Stimulated activated CD4-positive, alpha-beta T cell treated with anti-CD3 and anti-CD28 coated beads, Interleukin-15, amount 100 ng/mL, for 48 hours (primary cell): ENCODE data around the gene ZNF844.
A peak's percentile ranks its signal among the peaks of the same experiment; 100 is the strongest.
"Not testable (repeated sequence)": the region's sequence is repeated elsewhere in the genome, so short reads cannot be mapped to it uniquely, and the experiment has no call there.

Source experiments
- DNase-seq, 2 donors: peaks; one replicate each; pipeline ENCODE4 v3.0.0-alpha.2; 2020; ENCODE audit warnings: low read depth in 2 of 2

ZNF844 gene

GRCh38 chr19:12092065-12092867, 27.7 kb downstream of the ZNF844 start:
- DNase-seq: peak; percentile 64 to 65

DNA sequence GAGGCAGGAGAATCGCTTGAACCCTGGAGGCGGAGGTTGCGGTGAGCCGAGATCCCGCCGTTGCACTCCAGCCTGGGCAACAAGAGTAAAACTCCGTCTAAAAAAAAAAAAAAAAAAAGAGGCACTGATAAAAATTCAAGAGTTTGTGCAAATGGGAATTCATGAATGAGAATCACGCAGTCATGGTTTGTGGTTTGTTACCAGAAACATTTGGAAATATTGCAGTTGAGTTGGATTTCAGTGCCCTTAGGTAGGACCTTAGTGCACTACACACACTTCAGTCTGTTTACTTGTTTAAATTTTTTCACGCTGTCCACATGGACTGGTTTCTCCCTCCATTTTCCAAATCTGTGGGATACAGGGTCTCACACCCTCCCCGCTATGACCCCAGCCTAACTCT, 28.4 kb downstream of the ZNF844 start:
- DNase-seq: no peak

GRCh38 chr19:12093777-12094176, 29.2 kb downstream of the ZNF844 start:
- DNase-seq: no peak

DNA sequence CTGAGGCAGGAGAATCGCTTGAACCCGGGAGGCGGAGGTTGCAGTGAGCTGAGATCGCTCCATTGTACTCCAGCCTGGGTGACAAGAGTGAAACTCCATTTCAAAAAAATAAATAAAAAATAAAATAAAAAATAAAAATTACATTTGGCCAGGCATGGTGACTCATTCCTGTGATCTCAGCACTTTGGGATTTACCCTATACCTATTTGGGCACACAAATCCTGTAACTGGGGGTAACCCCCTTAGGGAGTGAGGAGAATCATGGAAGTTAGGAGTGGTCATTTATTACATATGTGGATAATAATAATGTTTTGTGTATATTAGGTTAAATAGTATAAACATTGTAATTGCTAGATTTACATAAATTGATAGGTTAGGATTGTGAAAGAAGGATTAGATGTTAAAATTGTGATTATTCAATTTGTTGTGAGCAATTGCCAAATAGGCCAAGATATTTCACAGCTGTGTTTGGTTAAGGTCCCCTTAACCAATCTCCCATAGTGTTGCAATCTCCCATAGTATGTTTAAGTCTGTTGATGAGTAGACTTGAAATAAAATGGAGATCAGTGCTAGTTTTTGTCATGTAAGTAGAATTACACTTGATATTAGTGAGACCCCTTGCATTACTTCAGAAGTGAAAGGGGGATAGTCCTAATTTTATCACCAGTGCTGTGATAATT, 30.7 kb downstream of the ZNF844 start:
- no peak for DNase-seq

DNA sequence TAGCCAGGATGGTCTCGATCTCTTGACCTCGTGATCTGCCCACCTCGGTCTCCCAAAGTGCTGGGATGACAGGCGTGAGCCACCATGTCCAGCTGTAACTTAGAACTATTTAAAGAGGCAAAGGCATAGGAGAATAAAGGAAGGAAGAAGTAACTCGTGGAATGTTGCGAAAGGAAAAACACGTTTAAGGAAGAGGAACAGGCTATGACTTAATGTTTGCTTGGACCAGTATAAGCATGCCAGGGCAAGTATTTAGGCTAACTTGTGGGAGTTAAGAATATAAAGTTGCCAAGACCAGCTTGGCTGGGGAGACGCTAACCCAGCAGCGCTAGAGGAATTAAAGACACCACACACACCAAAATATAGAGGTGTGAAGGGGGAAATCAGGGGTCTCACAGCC, 33.5 kb downstream of the ZNF844 start:
- no peak for DNase-seq

- DNase-seq: not testable (repeated sequence)
Measured at GRCh38 chr19:12103909-12104308, 39.4 kb downstream of the ZNF844 start.

DNA sequence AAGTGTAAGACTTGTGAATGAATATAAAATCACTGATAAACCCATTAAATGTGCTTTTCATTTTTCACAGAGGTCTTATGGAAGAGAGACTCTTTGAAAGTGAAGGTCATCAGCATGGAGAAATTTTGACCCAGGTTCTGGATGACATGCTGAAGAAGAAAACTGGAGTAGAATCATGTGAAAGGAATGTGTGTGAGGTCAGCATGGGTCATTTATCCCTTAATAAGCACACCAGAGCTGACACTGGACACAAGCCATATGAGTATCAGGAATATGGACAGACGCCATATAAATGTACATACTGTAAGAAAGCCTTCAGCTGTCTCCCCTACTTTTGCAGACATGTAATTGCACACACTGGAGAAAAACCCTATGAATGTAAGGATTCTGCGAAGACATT, 46.6 kb downstream of the ZNF844 start:
- no peak for DNase-seq

GRCh38 chr19:12111943-12112637, 47.6 kb downstream of the ZNF844 start:
- DNase-seq: no peak

DNA sequence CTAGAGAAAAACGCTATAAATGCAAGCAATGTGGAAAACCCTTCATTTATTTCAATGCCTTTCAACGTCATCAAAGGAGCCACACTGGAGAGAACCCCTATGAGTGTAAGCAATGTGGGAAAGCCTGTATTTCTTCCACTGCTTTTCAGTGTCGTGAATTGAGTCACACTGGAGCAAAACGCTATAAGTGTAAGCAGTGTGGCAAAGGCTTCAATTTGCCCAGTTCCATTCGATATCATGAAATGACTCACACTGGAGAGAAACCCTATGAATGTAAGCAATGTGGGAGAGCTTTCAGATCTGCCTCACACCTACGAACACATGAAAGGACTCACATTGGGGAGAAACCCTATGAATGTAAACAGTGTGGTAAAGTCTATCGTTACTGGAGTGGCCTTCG, 48.2 kb downstream of the ZNF844 start:
- peak in 1 of 2 donors; percentile 4 for DNase-seq

DNA sequence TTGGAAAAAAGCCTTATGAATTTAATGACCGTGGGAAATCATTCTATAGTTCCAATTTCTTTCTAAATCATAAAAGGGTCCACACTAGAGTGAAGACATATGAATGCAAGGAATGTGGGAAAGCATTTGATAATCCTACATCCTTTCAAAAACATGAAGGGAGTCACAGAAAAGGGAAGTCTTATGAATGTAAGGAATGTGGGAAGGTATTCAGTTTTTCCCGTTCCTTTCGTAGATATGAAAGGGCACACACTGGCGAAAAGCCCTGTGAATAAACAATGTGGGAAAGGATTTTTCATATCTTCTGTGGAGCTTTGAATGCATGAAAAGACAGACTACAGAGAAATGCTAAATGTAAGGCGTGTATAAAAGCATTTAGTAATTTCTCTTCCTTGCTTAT, 48.6 kb downstream of the ZNF844 start:
- DNase-seq: no peak

GRCh38 chr19:12117201-12117970, 52.9 kb downstream of the ZNF844 start:
- no peak for DNase-seq

DNA sequence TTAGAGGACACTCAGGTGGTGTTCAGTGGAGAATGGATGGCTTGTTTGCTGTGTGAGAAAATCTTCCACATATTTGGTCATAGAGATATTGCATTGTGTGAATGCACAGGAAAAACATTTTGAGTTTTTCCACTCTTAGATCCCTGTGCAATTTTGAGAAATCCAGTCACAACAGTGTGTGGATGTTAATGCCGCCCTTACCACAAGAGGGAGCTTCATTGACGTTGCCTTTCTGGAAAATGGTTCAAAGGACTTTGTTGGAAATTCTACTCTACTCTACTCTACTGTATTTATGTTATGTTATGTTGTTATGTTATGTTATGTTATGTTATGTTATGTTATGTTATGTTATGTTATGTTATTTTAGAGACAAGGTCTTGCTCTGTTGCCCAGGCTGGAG, 62.2 kb downstream of the ZNF844 start:
- DNase-seq: no peak
